GM10248 (cell line): ENCODE data around the gene HEATR9.

Experiments used
- CTCF ChIA-PET: fragments of 300-600 bp; sonication (Branson Sonifier 250); formaldehyde crosslinking; extraction: SDS; loops from one replicate; lab custom pipeline; 2021; ENCODE audit warnings: antibody characterized with exemption; lab: Yijun Ruan, JAX
- POLR2A ChIA-PET: fragments of 350-650 bp; sonication (Branson Sonifier 250); formaldehyde crosslinking; extraction: SDS; loops from one replicate; lab custom pipeline; 2020; ENCODE audit warnings: antibody characterized with exemption; lab: Yijun Ruan, JAX
- DNase-seq: peaks from one replicate; pipeline ENCODE4 v3.0.0; 2012; ENCODE audit errors: extremely low spot score
- TF ChIP-seq, protein P1 (sequence below): IDR thresholded peaks from 2 replicates; pipeline ENCODE4 v1.5.1; 2012; ENCODE audit warnings: mild to moderate bottlenecking, low read depth; ENCODE audit errors: extremely low read depth, missing control alignments, control extremely low read depth

The HEATR9 gene

DNA sequence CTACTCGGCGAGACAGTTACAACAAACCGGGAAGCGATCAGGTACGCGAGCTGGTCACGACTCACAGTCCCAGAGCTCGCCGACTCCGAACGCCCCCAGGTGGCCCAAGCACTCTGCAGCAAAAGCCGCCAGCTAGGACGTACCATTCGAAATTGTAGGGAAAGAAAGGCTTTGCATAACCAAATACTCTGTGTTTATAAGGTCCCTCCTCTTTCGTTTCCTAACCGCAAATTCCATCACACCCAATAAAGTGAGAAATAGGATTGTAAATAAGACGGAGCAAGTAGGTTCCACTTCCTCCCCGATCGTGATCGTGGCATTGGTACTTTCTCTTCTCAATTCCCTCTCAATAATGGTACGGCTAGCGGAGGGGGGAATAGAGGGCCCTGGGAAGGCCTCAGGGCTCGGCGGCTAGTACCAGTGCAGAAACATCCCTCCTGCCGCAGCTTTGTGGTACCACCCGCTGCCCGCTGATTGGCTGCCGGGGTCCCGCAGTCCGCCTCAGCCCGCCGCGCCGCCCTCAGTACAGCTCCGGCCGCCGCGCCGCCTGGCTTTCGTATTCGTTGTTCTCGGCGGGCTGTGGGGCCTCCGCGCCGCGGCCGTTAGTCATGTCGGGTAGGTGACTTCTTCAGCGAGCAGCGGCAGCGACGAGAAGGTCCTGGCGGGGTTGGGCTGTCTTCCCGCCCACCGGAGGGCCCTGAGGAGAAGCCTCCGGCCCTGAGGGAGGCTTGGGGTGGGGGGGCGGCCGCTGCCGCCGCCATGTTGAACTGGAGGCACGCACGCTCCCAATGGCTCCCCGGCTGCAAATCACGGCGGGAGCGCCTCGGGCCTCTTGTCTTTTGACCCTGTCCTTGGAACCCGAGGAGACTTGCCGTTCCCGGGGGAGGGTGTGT lies 59.5 kb downstream of the HEATR9 start, which contains the start of gene TAF15:
TSS of gene TAF15 (plus strand) at position 523 of the 893 bp plus-strand sequence. CDS start at position 609, 86 bp downstream.
- DNase-seq = peak; percentile 96
- TF ChIP-seq, protein P1, sequence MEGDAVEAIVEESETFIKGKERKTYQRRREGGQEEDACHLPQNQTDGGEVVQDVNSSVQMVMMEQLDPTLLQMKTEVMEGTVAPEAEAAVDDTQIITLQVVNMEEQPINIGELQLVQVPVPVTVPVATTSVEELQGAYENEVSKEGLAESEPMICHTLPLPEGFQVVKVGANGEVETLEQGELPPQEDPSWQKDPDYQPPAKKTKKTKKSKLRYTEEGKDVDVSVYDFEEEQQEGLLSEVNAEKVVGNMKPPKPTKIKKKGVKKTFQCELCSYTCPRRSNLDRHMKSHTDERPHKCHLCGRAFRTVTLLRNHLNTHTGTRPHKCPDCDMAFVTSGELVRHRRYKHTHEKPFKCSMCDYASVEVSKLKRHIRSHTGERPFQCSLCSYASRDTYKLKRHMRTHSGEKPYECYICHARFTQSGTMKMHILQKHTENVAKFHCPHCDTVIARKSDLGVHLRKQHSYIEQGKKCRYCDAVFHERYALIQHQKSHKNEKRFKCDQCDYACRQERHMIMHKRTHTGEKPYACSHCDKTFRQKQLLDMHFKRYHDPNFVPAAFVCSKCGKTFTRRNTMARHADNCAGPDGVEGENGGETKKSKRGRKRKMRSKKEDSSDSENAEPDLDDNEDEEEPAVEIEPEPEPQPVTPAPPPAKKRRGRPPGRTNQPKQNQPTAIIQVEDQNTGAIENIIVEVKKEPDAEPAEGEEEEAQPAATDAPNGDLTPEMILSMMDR = peak; percentile 69
- ChIA-PET POLR2A (interaction anchor here (0.6 to 1.1 kb wide), 7 partner anchors 21 to 238 kb away, joined by 3 to 5 read pairs (median 3); no protein-coding TSS in a partner anchor), CTCF (interaction anchor here (0.6 to 11.1 kb wide), 21 partner anchors 8 to 340 kb away, joined by 3 to 222 read pairs (median 6); partner anchors contain the start of genes C17orf50 and MMP28)

DNA sequence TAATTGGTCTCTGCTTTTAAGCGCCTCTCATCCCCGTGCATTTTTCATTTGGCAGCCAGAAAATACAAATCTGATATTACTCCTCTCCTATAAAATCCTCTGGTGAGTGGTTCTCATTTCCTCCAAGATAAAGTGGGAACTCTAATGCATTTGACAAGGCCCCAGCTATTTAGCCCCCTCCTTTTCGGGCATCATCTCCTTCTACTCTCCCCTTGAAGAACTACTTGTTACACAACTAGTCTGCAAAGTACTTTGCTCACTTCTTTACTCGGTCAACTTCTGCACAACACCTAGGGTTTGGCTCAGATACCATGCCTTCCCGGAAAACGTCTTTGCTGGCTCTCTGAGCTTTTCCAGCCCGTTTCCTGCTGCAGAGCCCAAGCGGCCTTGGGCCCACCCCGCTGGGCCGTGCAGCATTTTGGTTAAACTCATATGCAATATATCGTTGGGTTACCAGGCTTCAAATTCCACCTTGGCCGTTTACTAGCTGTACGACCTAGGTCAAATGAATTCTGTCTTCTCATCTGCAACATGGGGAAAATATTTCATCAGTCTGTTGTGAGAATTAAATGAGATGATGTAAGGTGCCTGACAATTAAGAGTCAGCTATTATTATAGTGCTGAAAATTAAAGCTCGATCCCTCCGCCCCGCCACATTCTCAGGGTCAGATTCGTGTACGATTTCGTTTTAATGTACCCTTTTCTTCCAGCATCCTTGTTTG lies 60.3 kb downstream of the HEATR9 start:
- TF ChIP-seq, protein P1 = no peak
- ChIA-PET CTCF (interaction anchor here (0.6 to 11.1 kb wide), 20 partner anchors 8 to 341 kb away, joined by 3 to 222 read pairs (median 6); partner anchors contain the start of genes C17orf50 and MMP28), POLR2A (interaction anchor here (0.6 to 1.1 kb wide), 5 partner anchors 20 to 221 kb away, joined by 3 to 5 read pairs (median 3); no protein-coding TSS in a partner anchor)
- DNase-seq = no peak

DNA sequence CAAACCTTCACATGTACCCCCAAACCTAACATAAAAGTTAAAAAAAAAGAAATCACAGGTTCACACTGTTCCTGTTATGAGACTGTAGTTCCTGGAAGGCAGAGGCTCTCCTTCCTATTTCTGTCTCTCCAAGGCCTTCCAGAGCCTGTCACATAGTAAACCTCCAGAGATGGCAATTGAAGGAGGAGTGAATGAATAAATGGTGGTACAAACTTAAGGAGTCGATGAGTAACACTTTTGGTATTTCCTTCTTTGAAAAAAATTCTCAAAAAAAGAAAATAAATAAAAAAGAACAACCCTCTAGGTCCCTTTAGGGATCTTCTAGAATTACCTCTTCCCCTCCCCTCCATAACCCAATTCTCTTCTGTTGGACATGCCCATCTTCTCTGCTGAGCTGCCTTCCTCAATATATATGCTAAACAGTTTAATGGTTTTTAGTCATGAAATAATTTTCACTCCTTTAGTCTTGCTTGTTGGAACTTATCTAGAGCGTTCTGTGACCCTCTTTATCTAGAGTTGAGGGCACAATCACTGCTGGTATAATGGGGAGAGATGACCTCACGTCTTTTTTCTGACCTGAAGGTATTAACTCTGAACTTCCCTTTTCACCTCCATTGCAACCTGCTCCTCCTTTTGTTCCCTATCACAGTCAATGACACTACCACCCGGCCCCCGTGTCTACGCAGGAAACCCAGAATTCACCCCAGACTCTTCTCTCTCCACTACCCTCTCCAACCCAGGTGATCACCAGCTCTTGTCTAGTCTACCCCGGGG lies 61.1 kb downstream of the HEATR9 start:
- no peak for DNase-seq
- ChIA-PET CTCF (interaction anchor here (1.0 to 11.1 kb wide), 14 partner anchors 8 to 341 kb away, joined by 3 to 222 read pairs (median 6); partner anchors contain the start of genes C17orf50 and MMP28), POLR2A (no interaction called here)
- TF ChIP-seq, protein P1 = no peak
